Measurements from ENCODE around the gene BMAL2.

GRCh38 chr12:27334042-27334720 is 1.5 kb downstream of the BMAL2 start:
- TF ChIP-seq ZBTB33 (IDR thresholded peaks at IDR 0.05; ENCODE audit: extremely low read depth, insufficient replicate concordance, low read length): no peak
- TF ChIP-seq EZH2 (IDR thresholded peaks at IDR 0.05): no peak
- no peak for TF ChIP-seq POLR2AphosphoS5 (IDR thresholded peaks at IDR 0.05; ENCODE audit: low read depth, low read length)
- TF ChIP-seq MAX (IDR thresholded peaks at IDR 0.05): no peak
- no peak for TF ChIP-seq EGR1 (IDR thresholded peaks at IDR 0.05; ENCODE audit: low read depth)
- no peak for TF ChIP-seq CTCF (IDR thresholded peaks at IDR 0.05 in 2 of 3, conservative IDR thresholded peaks at IDR 0.05 in 1 of 3; ENCODE audit: borderline replicate concordance in 1 of 3, insufficient read depth in 1 of 3, low read depth in 2 of 3, low read length in 2 of 3)
- TF ChIP-seq EZH2phosphoT487 (IDR thresholded peaks at IDR 0.05; ENCODE audit: borderline replicate concordance): no peak
- no peak for TF ChIP-seq POLR2A (IDR thresholded peaks at IDR 0.05; ENCODE audit: borderline replicate concordance, extremely low read depth, insufficient read depth, insufficient read length)
- no peak for TF ChIP-seq CEBPB (IDR thresholded peaks at IDR 0.05; ENCODE audit: low read depth)
- no peak for TF ChIP-seq ZFX (IDR thresholded peaks at IDR 0.05)
- TF ChIP-seq REST (IDR thresholded peaks at IDR 0.05; ENCODE audit: low read depth): no peak
- TF ChIP-seq ELF1 (IDR thresholded peaks at IDR 0.05; ENCODE audit: borderline replicate concordance, low read depth): no peak
- no peak for TF ChIP-seq ZNF274 (IDR thresholded peaks at IDR 0.05; ENCODE audit: low read depth, low read length)
- no peak for TF ChIP-seq RAD21 (IDR thresholded peaks at IDR 0.05; ENCODE audit: low read depth)

Data from HCT116 (cell line).